K562 (cell line): ENCODE results near the gene GLTP. TPM values are rescaled to one million over a fixed set of nuclear protein-coding genes. Genes with fewer than 3 reads are reported as not detected.
A peak's percentile ranks its signal among the peaks of the same experiment; 100 is the strongest.

Experiments used
- ATAC-seq: fragments of 200-7000 bp; cut with Tn5 transposase; 3 replicates; pipeline ENCODE4 v1.9.1; 2020; ENCODE audit warnings: moderate library complexity
- BruUV-seq: library from RNA; stranded (reverse); fragments of 400-500 nt; replicated peaks from 2 replicates; lab custom pipeline; 2021; lab: Mats Ljungman, UMichigan
- CTCF ChIA-PET: fragments of 300-600 bp; formaldehyde crosslinking; extraction: SDS; loops from one replicate; lab custom pipeline; 2021; ENCODE audit warnings: low intra/inter-chr PET ratio; lab: Yijun Ruan, JAX
- POLR2A ChIA-PET: fragments of 300-600, 350-650 bp; sonication (Branson Sonifier 250); formaldehyde crosslinking; extraction: SDS; loops from one replicate; lab custom pipeline; 2021; ENCODE audit warnings: antibody characterized with exemption, inconsistent platforms; lab: Yijun Ruan, JAX
- DNase-seq, 4 experiments: peaks; one replicate each; pipeline versions ENCODE4 v3.0.0 to v3.0.0-alpha.2; 2011 to 2018; ENCODE audit warnings: low spot score in 3 of 4, mixed read lengths in 3 of 4; ENCODE audit errors: extremely low read depth in 1 of 4
- FAIRE-seq: peaks from 2 replicates; lab custom pipeline; 2011; peaks lifted over from hg19 to GRCh38; lab: Jason Lieb, UNC
- H2AFZ ChIP-seq: 2 replicates; pipeline ENCODE4 v1.6.0; 2011; ENCODE audit warnings: low read depth, low read length, control low read depth, inconsistent platforms
- H3K27ac ChIP-seq: fragments of 200-600 bp; 3 replicates; pipeline ENCODE4 v1.8.0; 2011; ENCODE audit warnings: low read depth, mild to moderate bottlenecking, control low read depth, inconsistent platforms, low read length, moderate library complexity, mixed read lengths; ENCODE audit errors: extremely low read depth
- H3K27me3 ChIP-seq, 2 experiments: fragments of 300-600 bp in 1 of 2; 2 replicates in 1 of 2; 3 replicates in 1 of 2; pipeline versions ENCODE4 v1.6.0 to v1.8.0; 2011; ENCODE audit warnings: inconsistent platforms in 2 of 2, low read length in 2 of 2, mild to moderate bottlenecking in 1 of 2, mixed read lengths in 1 of 2, moderate library complexity in 1 of 2; ENCODE audit not compliant: control insufficient read depth in 2 of 2, insufficient read depth in 2 of 2
- H3K36me3 ChIP-seq: fragments of 300-600 bp; 3 replicates; pipeline ENCODE4 v1.8.0; 2011; ENCODE audit warnings: mild to moderate bottlenecking, low read length, inconsistent platforms; ENCODE audit not compliant: control insufficient read depth, insufficient read depth
- H3K4me1 ChIP-seq, 2 experiments: fragments of 200-600 bp in 1 of 2; replicated peaks in 1 of 2; 2 replicates in 1 of 2; 3 replicates in 1 of 2; pipeline versions ENCODE4 v1.5.1 to v1.8.0; 2011; ENCODE audit warnings: inconsistent platforms in 2 of 2, low read length in 2 of 2, mild to moderate bottlenecking in 1 of 2, mixed read lengths in 1 of 2, moderate library complexity in 1 of 2; ENCODE audit not compliant: control insufficient read depth in 2 of 2, insufficient read depth in 2 of 2
- H3K4me2 ChIP-seq: 2 replicates; pipeline ENCODE4 v1.6.1; 2011; ENCODE audit warnings: low read length, control low read depth, inconsistent platforms, mixed read lengths; ENCODE audit not compliant: insufficient read depth
- H3K4me3 ChIP-seq: fragments of 200-600 bp; sonication (generic), shearing (Covaris generic); 2 replicates; pipeline ENCODE4 v1.5.1; 2016; ENCODE audit warnings: control low read depth, inconsistent platforms
- H3K79me2 ChIP-seq: fragments of 200-600 bp; 3 replicates; pipeline ENCODE4 v1.8.0; 2011; ENCODE audit warnings: low read length, inconsistent platforms; ENCODE audit not compliant: control insufficient read depth, insufficient read depth
- H3K9ac ChIP-seq, 2 experiments: 2 replicates each; pipeline versions ENCODE4 v1.6.0 to v1.6.1; 2011; ENCODE audit warnings: low read depth in 2 of 2, low read length in 2 of 2, control low read depth in 1 of 2, inconsistent platforms in 1 of 2, mild to moderate bottlenecking in 1 of 2, mixed read lengths in 1 of 2; ENCODE audit not compliant: insufficient read depth in 1 of 2
- H3K9me1 ChIP-seq: one replicate; pipeline ENCODE4 v1.6.0; 2011; ENCODE audit warnings: inconsistent platforms, mild to moderate bottlenecking, low read length, moderate library complexity; ENCODE audit not compliant: control insufficient read depth, insufficient read depth
- H3K9me3 ChIP-seq: replicated peaks from 2 replicates; pipeline ENCODE4 v1.5.1; 2011; ENCODE audit warnings: low read depth, low read length, inconsistent platforms; ENCODE audit not compliant: control insufficient read depth, insufficient read depth
- H4K20me1 ChIP-seq: replicated peaks from 2 replicates; pipeline ENCODE4 v1.6.1; 2011; ENCODE audit warnings: low read length, inconsistent platforms, mixed read lengths; ENCODE audit not compliant: control insufficient read depth, insufficient read depth
- ADNP ChIP-seq: fragments of 200-800 bp; sonication (Bioruptor generic); IDR thresholded peaks from 2 replicates; pipeline ENCODE4 v1.6.1; 2016; ENCODE audit warnings: missing genetic modification characterization, missing compliant biosample characterization
- BHLHE40 ChIP-seq: IDR thresholded peaks from 2 replicates; pipeline ENCODE4 v1.6.1; 2011; ENCODE audit warnings: low read length, improper control_type of control experiment
- CCAR2 ChIP-seq: fragments of 200-400 bp; formaldehyde crosslinking; IDR thresholded peaks from 2 replicates; pipeline ENCODE4 v1.6.1; 2017; ENCODE audit warnings: mild to moderate bottlenecking, low read depth, low read length
- EP300 ChIP-seq: IDR thresholded peaks from 2 replicates; pipeline ENCODE4 v1.6.1; 2012; ENCODE audit warnings: low read length, improper control_type of control experiment
- HDAC1 ChIP-seq, 2 experiments: fragments of 450-650 bp; IDR thresholded peaks; 2 replicates each; pipeline ENCODE4 v1.6.1; 2016 to 2017; ENCODE audit warnings: inconsistent platforms in 1 of 2, mild to moderate bottlenecking in 1 of 2, moderate library complexity in 1 of 2
- HOXB6 ChIP-seq: fragments of 250-450 bp; sonication (Bioruptor Pico); IDR thresholded peaks from 2 replicates; pipeline ENCODE4 v1.5.1; 2022; ENCODE audit warnings: mild to moderate bottlenecking, borderline replicate concordance
- IFI16 ChIP-seq: fragments of 250-450 bp; sonication (Bioruptor Pico); IDR thresholded peaks from 2 replicates; pipeline ENCODE4 v2.1.2; 2022; ENCODE audit warnings: mild to moderate bottlenecking, inconsistent platforms
- KAT2B ChIP-seq: IDR thresholded peaks from one replicate; pipeline ENCODE4 v1.6.1; 2012; ENCODE audit warnings: low read depth, mild to moderate bottlenecking, control low read depth, inconsistent platforms, low read length, moderate library complexity
- KDM1A ChIP-seq, 2 experiments: fragments of 450-650 bp; IDR thresholded peaks; 2 replicates each; pipeline ENCODE4 v1.6.1; 2016; ENCODE audit warnings: mild to moderate bottlenecking in 2 of 2
- KDM4B ChIP-seq, 2 experiments: fragments of 450-650 bp in 1 of 2; sonication (generic) in 1 of 2; IDR thresholded peaks; 2 replicates each; pipeline ENCODE4 v1.6.1; 2016 to 2017; ENCODE audit warnings: borderline replicate concordance in 2 of 2, antibody characterized with exemption in 1 of 2, low read depth in 1 of 2, mild to moderate bottlenecking in 1 of 2
- MYNN ChIP-seq, 2 experiments: sonication (generic); formaldehyde crosslinking in 1 of 2; IDR thresholded peaks; 2 replicates each; pipeline versions ENCODE4 v1.5.0 to v1.6.1; 2016 to 2020; ENCODE audit warnings: antibody characterized with exemption in 1 of 2, missing genetic modification reagents in 1 of 2
- POLR2AphosphoS2 ChIP-seq: IDR thresholded peaks from 2 replicates; pipeline ENCODE4 v1.6.1; 2012; ENCODE audit warnings: low read length, improper control_type of control experiment
- RBM25 ChIP-seq: fragments of 200-400 bp; formaldehyde crosslinking; IDR thresholded peaks from 2 replicates; pipeline ENCODE4 v1.6.1; 2018; ENCODE audit warnings: low read length, low read depth, moderate library complexity; ENCODE audit not compliant: severe bottlenecking
- THRAP3 ChIP-seq: fragments of 450-650 bp; IDR thresholded peaks from 2 replicates; pipeline ENCODE4 v1.6.1; 2016; ENCODE audit warnings: mild to moderate bottlenecking, inconsistent platforms, borderline replicate concordance
- THRB ChIP-seq: fragments of 450-650 bp; formaldehyde crosslinking; conservative IDR thresholded peaks from 2 replicates; pipeline ENCODE4 v1.4.0; 2022; ENCODE audit warnings: mild to moderate bottlenecking, missing genetic modification characterization
- YBX1 ChIP-seq: fragments of 450-650 bp; IDR thresholded peaks from 2 replicates; pipeline ENCODE4 v1.7.1; 2016; ENCODE audit warnings: mild to moderate bottlenecking
- ZBTB2 ChIP-seq: fragments of 450-650 bp; IDR thresholded peaks from 2 replicates; pipeline ENCODE4 v1.6.1; 2016; ENCODE audit warnings: antibody characterized with exemption
- ZC3H11A ChIP-seq: IDR thresholded peaks from 2 replicates; pipeline ENCODE4 v1.6.1; 2012; ENCODE audit warnings: low read depth, low read length, improper control_type of control experiment
- ZKSCAN1 ChIP-seq: fragments of 150-350 bp; IDR thresholded peaks from 2 replicates; pipeline ENCODE4 v1.6.1; 2016; ENCODE audit warnings: low read depth, low read length
- WGBS: fragments of 100-300 bp; shearing (Covaris generic); methylation state at CpG from one replicate; pipeline ENCODE4 v1.1.6; 2016; ENCODE audit warnings: low coverage, mixed read lengths; ENCODE audit not compliant: insufficient coverage; ENCODE audit errors: missing lambda C conversion rate; 5-methylcytosine and 5-hydroxymethylcytosine counted together
- in situ Hi-C: fragments of 300-500 bp; cut with MboI; formaldehyde crosslinking; loops from 4 replicates; pipeline ENCODE4 v1.15.0; 2018; ENCODE audit warnings: inconsistent platforms, mixed read lengths
- intact Hi-C: fragments of 100-400 bp; cut with micrococcal nuclease; formaldehyde crosslinking; loops from 2 replicates; pipeline ENCODE4 v1.14.2; 2022
- polyA plus RNA-seq, 8 experiments: library from polyadenylated mRNA; depleted of rRNA in 4 of 8; stranded (reverse) in 5 of 8; unstranded in 3 of 8; fragments of >200 nt; fragmentation: Nextera tagmentation in 2 of 8; fragmentation: Illumina TruSeq in 1 of 8; extraction: Ambion mirVana in 2 of 8; extraction: Trizol in 1 of 8; gene quantifications; 2 replicates each; pipeline versions ENCODE4 v1.2.1 to v1.2.3, GENCODE V29; 2011 to 2014; ENCODE audit warnings: inconsistent platforms in 1 of 8, missing spikeins in 1 of 8
- total RNA-seq, 7 experiments: library from RNA; depleted of rRNA in 6 of 7; stranded (reverse); fragments of >200 nt in 6 of 7; fragmentation: Illumina TruSeq in 2 of 7; extraction: Trizol in 2 of 7; gene quantifications; 2 replicates each; pipeline versions ENCODE4 v1.2.1 to v1.2.3, GENCODE V29; 2011 to 2021; ENCODE audit warnings: low replicate concordance in 1 of 7
- TF ChIP-seq, protein P1 (sequence below), 2 experiments: fragments of 450-650 bp; conservative IDR thresholded peaks; 2 replicates each; pipeline ENCODE4 v1.6.1; 2017; ENCODE audit warnings: mild to moderate bottlenecking in 2 of 2, moderate library complexity in 2 of 2

Gene GLTP
- total and polyA plus RNA-seq, 9 of the 15 experiments (the other 6 are each of a cell fraction or from before 2014, with no cell fraction given), result 4.4 to 8.3 (median 6.1) TPM

DNA sequence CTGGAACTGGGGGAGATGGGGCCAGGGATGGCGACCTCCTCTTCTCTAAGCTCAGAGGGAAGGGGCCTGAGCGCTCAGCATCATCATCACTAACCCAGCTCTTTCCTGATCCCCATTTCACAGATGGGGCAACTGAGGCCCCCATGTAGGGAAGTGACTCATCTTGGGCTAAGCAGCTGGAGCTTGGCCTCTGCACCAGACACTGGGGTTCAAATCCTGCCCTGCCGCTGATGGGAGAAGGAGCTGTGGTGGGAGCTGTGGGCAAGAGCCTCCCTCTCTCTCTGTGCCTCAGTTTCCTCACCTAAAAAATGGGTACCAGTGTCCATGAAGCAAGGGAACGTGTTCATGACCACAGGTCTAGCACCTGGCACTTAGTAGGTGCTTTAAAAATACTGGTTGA is 44.5 kb downstream of the GLTP start:
- 6% methylated on average over 4 of the region's 4 CpGs for WGBS
- in situ Hi-C loops, result no loop called here
- Histone ChIP-seq H3K27me3 (peaks cover 20 to 43% of the 10 kb centered on the region in 2 experiments; a peak in 4 of 5 replicates), H3K9me1 (no peaks in the 10 kb centered on the region), H3K36me3 (no peaks in the 10 kb centered on the region), H2AFZ (no peak overlapping the region), H3K79me2 (no peaks in the 10 kb centered on the region), H3K4me1 (peaks cover 0 to 8% of the 10 kb centered on the region in 2 experiments; a peak in 1 of 5 replicates), H3K9me3 (no peaks in the 10 kb centered on the region), H3K4me2 (no peak overlapping the region), H3K9ac (no peak overlapping the region), H4K20me1 (no peaks in the 10 kb centered on the region), H3K27ac (no peak overlapping the region), H3K4me3 (no peak overlapping the region)
- intact Hi-C loops, result no loop called here
- no peak for ATAC-seq
- no TSS peak for BruUV-seq
- no peak for DNase-seq
- FAIRE-seq, result no peak
- POLR2A ChIA-PET, result no interaction called here
- CTCF ChIA-PET, result no interaction called here
- no peak for TF ChIP-seq ZC3H11A
- TF ChIP-seq YBX1, result no peak
- TF ChIP-seq IFI16 (CRISPR knock-in tag), result no peak
- peak; percentile 36 to 49; a peak in 2 of 4 replicates for TF ChIP-seq KDM1A (IDR thresholded peaks at IDR 0.05)
- TF ChIP-seq KDM4B (IDR thresholded peaks at IDR 0.05; ENCODE audit: borderline replicate concordance in 2 of 2, low read depth in 1 of 2), result no peak
- TF ChIP-seq BHLHE40, result no peak
- TF ChIP-seq THRB (CRISPR knock-in tag), result no peak
- TF ChIP-seq EP300, result no peak
- TF ChIP-seq, protein P1, sequence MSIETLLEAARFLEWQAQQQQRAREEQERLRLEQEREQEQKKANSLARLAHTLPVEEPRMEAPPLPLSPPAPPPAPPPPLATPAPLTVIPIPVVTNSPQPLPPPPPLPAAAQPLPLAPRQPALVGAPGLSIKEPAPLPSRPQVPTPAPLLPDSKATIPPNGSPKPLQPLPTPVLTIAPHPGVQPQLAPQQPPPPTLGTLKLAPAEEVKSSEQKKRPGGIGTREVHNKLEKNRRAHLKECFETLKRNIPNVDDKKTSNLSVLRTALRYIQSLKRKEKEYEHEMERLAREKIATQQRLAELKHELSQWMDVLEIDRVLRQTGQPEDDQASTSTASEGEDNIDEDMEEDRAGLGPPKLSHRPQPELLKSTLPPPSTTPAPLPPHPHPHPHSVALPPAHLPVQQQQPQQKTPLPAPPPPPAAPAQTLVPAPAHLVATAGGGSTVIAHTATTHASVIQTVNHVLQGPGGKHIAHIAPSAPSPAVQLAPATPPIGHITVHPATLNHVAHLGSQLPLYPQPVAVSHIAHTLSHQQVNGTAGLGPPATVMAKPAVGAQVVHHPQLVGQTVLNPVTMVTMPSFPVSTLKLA (conservative IDR thresholded peaks at IDR 0.05), result no peak
- no peak for TF ChIP-seq THRAP3
- no peak for TF ChIP-seq KAT2B
- TF ChIP-seq ZBTB2, result no peak
- no peak for TF ChIP-seq HDAC1 (IDR thresholded peaks at IDR 0.05)
- TF ChIP-seq ADNP (tag), result peak; percentile 77
- peak; percentile 85 for TF ChIP-seq RBM25
- no peak for TF ChIP-seq HOXB6 (CRISPR knock-in tag)
- no peak for TF ChIP-seq POLR2AphosphoS2
- peak; percentile 31; the same call in 1 of the 2 replicates for TF ChIP-seq ZKSCAN1
- no peak for TF ChIP-seq MYNN (IDR thresholded peaks at IDR 0.05)
- no peak for TF ChIP-seq MYNN (CRISPR knock-in tag; IDR thresholded peaks at IDR 0.05)
- no peak for TF ChIP-seq CCAR2
